Psoas muscle (tissue), 8 donors: ENCODE measurements around the gene IFNA14. TPM values are rescaled to one million over a fixed set of nuclear protein-coding genes. Genes with fewer than 3 reads are reported as not detected.
"Not testable (repeated sequence)": the region's sequence is repeated elsewhere in the genome, so short reads cannot be mapped to it uniquely, and the experiment has no call there.

ENCODE experiments used
- ATAC-seq, 4 donors: fragments of 200-7000 bp; cut with Tn5 transposase; one replicate each; pipeline ENCODE4 v1.9.1; 2020; ENCODE audit warnings: moderate library complexity in 3 of 4, mild to moderate bottlenecking in 2 of 4
- DNase-seq, 2 donors: peaks; one replicate each; pipeline ENCODE4 v3.0.0-alpha.2; 2020
- H3K27ac ChIP-seq: fragments of 200-600 bp; one replicate; pipeline ENCODE4 v1.8.0; 2022
- H3K27me3 ChIP-seq, 3 donors: fragments of 200-600 bp in 1 of 3; one replicate each; pipeline versions ENCODE4 v1.6.1 to v1.8.0; 2013 to 2022; ENCODE audit warnings: low read length in 2 of 3, mild to moderate bottlenecking in 2 of 3, moderate library complexity in 1 of 3; ENCODE audit not compliant: insufficient read depth in 3 of 3
- H3K36me3 ChIP-seq, 2 donors: fragments of 200-600 bp in 1 of 2; one replicate each; pipeline versions ENCODE4 v1.6.1 to v1.8.0; 2013 to 2022; ENCODE audit warnings: low read depth in 1 of 2, mild to moderate bottlenecking in 1 of 2, moderate library complexity in 1 of 2; ENCODE audit not compliant: insufficient read depth in 1 of 2
- H3K4me1 ChIP-seq: fragments of 200-600 bp; one replicate; pipeline ENCODE4 v1.8.0; 2022
- H3K4me3 ChIP-seq: fragments of 200-600 bp; one replicate; pipeline ENCODE4 v1.8.0; 2022; ENCODE audit warnings: mild to moderate bottlenecking
- H3K9me3 ChIP-seq: fragments of 200-600 bp; one replicate; pipeline ENCODE4 v1.8.0; 2022
- WGBS, 3 donors: extraction: QIAGEN DNeasy Blood & Tissue Kit; methylation state at CpG; one replicate each; pipeline versions ENCODE4 v1.1.6 to v1.1.7; 2013; 5-methylcytosine and 5-hydroxymethylcytosine counted together
- intact Hi-C, 2 donors: fragments of 100-400 bp; cut with DNase I; formaldehyde crosslinking; loops; one replicate each; pipeline versions ENCODE4 v1.11.0 to v1.14.2; 2022
- polyA plus RNA-seq, 3 donors: library from polyadenylated mRNA; stranded (reverse); fragments of 200-250 nt; gene quantifications; one replicate each; pipeline ENCODE4 v1.2.3, GENCODE V29; 2013
- total RNA-seq, 4 donors: library from RNA; stranded (reverse); fragmentation: NEBNext Ultra II Directional in 2 of 4; extraction: Animal tissue kit (Norgen Biotek cat#: 25700) in 2 of 4; gene quantifications; one replicate each; pipeline versions ENCODE4 v1.2.1 to v1.2.4, GENCODE V29; 2021 to 2023
- TF ChIP-seq, protein P1 (sequence below): fragments of 200-600 bp; IDR thresholded peaks from one replicate; pipeline ENCODE4 v1.8.0; 2022; ENCODE audit warnings: antibody characterized with exemption
- donor health status: healthy with polysubstance abuse.
- donor health status: DM: no; HTN: no; CAD: no; lungs with moderate emphysema.
- donor health status: Bipolar disorder and iron deficiency.
- donor health status: healthy.
- donor health status: DM: yes; HTN: yes; CAD: no.
- donor health status: DM: no; HTN: no; CAD: no.
- donor health status: DM: no; HTN: no; CAD: no.
- donor health status: DM: yes; HTN: yes; CAD: no.

Gene IFNA14
- total and polyA plus RNA-seq, 7 donors, result not detected

DNA sequence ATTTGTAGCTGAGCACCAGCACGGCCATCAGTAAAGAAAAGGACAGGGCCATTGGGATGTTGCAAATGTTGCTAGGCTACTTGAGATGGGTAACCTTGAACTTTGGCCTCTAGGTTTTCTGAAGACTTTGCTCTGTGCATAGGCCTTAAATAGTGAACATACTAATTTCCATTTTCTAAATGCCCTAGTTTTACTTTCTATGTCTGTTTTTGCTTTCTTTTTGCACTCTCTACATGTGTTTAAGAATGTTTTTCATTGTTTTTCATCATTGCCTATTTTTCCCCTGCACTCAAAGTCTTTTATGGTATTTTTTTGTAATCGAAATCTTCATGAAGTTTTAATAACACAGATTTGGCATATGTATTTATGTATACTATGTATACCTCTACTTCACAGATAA lies 11.7 kb downstream of the IFNA14 start, which contains the start of gene IFNA17:
IFNA17 (minus strand) TSS at position 101 of the 400 bp plus-strand sequence; CDS start at position 52, 49 bp downstream.
- no peaks in the 10 kb centered on the region for H3K36me3 ChIP-seq
- H3K27ac ChIP-seq, result no peak within 1 kb of the TSS
- no peaks in the 10 kb centered on the region for H3K27me3 ChIP-seq
- no peaks in the 10 kb centered on the region for H3K9me3 ChIP-seq
- intact Hi-C loops, result no loop called here
- H3K4me1 ChIP-seq, result no peaks in the 10 kb centered on the region
- TF ChIP-seq, protein P1, sequence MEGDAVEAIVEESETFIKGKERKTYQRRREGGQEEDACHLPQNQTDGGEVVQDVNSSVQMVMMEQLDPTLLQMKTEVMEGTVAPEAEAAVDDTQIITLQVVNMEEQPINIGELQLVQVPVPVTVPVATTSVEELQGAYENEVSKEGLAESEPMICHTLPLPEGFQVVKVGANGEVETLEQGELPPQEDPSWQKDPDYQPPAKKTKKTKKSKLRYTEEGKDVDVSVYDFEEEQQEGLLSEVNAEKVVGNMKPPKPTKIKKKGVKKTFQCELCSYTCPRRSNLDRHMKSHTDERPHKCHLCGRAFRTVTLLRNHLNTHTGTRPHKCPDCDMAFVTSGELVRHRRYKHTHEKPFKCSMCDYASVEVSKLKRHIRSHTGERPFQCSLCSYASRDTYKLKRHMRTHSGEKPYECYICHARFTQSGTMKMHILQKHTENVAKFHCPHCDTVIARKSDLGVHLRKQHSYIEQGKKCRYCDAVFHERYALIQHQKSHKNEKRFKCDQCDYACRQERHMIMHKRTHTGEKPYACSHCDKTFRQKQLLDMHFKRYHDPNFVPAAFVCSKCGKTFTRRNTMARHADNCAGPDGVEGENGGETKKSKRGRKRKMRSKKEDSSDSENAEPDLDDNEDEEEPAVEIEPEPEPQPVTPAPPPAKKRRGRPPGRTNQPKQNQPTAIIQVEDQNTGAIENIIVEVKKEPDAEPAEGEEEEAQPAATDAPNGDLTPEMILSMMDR, result no peak
- 66 to 79% (median 76%) methylated on average over 2 of the region's 2 CpGs for WGBS, 3 donors
- no peak within 1 kb of the TSS for H3K4me3 ChIP-seq
- ATAC-seq, result no peak
- no peak for DNase-seq

DNA sequence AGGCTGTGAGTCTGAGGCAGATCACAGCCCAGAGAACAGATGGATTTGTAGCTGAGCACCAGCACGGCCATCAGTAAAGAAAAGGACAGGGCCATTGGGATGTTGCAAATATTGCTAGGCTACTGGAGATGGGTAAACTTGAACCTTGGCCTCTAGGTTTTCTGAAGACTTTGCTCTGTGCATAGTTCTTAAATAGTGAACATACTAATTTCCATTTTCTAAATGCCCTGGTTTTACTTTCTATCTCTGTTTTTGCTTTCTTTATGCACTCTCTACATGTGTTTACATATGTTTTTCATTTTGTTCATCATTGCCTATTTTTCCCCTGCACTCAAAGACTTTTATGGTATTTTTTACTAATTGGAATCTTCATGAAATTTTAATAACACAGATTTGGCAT lies 22.6 kb downstream of the IFNA14 start, which contains the start of gene IFNA16:
IFNA16 (minus strand) TSS at position 101 of the 400 bp plus-strand sequence; CDS start at position 95, 6 bp downstream.
- DNase-seq, ATAC-seq, intact Hi-C loops, H3K9me3 ChIP-seq, H3K36me3 ChIP-seq, H3K27ac ChIP-seq, H3K4me1 ChIP-seq, H3K27me3 ChIP-seq, H3K4me3 ChIP-seq: not testable (repeated sequence)
- 78 to 92% (median 79%) methylated on average over 1 of the region's 1 CpG for WGBS, 3 donors

DNA sequence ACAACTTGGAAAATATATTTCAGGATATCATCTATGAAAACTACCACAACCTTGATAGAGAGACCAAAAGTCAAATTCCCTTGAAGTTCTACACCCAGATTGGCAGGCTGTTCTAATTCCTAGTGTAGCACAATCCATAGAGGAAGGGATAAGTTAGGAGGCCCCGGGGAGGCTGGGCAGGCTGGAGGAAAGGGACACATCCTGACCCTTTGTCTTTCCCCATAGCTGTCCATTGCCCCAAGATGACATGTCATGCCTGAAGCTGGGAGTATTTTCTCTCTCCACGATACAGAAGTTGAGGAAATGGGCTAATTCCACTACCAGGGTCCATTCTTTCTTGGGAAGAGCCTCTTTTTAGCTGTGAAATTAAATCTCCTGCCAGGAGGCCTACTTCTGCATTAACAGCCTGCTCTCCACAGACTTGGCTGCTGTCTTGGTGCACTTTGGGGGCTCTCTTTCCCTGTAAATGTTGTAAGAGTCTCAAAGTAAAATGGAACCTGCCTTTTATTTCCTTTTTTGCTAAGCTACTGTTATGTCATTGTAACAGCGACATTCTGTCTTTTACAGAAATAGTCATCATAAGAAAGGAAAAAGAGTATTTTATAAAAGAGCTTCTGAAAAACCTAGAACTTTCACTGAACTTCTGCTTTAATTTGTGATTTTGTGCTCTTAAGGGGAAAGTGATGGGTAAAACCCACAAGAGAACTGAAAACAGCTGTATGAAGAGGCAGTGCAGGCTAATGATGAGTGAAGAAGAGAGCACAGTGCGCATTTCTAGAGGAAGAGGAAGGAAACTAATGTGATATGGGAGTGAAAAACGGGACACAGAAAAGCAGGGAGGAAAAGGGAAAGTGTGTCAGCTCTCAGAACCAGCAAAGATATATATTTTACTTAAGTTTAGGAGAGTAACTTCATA lies 26.1 kb downstream of the IFNA14 start:
- H3K27me3 ChIP-seq, H3K4me1 ChIP-seq, H3K9me3 ChIP-seq, H3K4me3 ChIP-seq, H3K27ac ChIP-seq, intact Hi-C loops, DNase-seq, ATAC-seq, H3K36me3 ChIP-seq: not testable (repeated sequence)
- 29 to 37% (median 31%) methylated on average over 4 of the region's 5 CpGs for WGBS, 3 donors

DNA sequence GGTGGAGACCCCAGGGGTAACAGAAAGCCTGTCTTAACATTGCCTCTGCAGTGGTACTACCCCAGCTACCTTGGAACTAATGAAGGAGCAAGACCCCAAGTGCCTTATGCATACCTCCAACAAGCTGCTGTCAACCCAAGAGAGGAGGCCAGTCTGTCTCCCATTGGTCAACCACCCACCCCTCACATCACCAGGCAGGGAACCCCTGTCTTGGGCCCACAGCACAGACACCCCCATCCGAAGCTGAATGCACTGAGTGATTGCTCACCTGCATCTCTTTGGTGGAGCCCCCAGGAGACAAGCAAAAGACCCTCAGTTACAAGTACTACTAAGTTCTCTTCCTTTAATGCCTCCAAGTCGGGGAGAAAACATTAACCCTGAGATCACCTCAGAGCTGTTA lies 27.6 kb downstream of the IFNA14 start:
- H3K4me3 ChIP-seq, ATAC-seq, H3K9me3 ChIP-seq, H3K27me3 ChIP-seq, H3K27ac ChIP-seq, H3K36me3 ChIP-seq, H3K4me1 ChIP-seq, DNase-seq, intact Hi-C loops: not testable (repeated sequence)
- WGBS, 3 donors, result 56 to 75% (median 60%) methylated on average over 2 of the region's 2 CpGs

DNA sequence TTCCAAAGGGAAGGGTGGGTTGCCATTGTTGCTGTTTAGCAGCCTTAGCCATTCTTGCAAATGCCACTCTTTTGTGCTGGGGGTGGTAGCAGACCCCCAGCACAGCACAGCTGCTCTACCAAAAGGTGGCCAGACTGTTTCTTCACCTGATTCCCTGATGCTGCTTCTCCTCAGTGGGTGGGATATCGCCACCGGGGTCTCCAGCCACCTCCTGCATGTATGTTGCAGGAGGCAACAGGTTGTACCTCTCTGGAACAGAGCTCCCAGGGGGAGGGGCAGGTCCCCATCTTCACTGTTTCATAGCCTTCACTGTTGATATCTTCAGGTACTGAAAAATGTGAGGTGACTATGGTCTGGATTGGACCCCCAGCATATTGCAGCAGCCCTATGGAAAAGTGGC lies 29.0 kb downstream of the IFNA14 start:
- intact Hi-C loops, H3K4me3 ChIP-seq, ATAC-seq, H3K27me3 ChIP-seq, H3K4me1 ChIP-seq, H3K9me3 ChIP-seq, H3K36me3 ChIP-seq, DNase-seq, H3K27ac ChIP-seq: not testable (repeated sequence)
- WGBS, 3 donors, result 89 to 100% (median 93%) methylated on average over 2 of the region's 2 CpGs

DNA sequence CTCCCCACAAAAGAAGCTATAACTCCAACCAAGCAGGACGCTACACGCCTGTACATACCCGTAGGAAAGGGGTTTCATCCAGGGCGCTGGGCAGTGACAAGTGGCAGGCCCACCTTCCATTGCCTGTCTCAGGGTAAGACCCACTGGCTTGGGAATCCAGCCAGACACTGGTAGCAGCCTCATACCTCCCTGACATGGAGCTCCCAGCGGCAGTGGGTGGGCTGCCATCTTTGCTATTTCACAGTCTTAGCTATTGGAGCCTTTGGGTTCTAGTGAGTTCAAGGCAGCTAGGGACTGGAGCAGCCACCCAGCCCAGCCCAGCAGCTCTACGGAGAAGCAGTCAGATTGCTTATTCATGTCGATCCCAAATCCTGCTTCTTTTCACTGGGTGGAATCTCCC lies 29.5 kb downstream of the IFNA14 start:
- no peaks in the 10 kb centered on the region for H3K27me3 ChIP-seq
- ATAC-seq, result no peak
- H3K4me3 ChIP-seq, result no peak overlapping the region
- H3K4me1 ChIP-seq, result no peaks in the 10 kb centered on the region
- no peaks in the 10 kb centered on the region for H3K36me3 ChIP-seq
- WGBS, 3 donors, result 87 to 92% (median 90%) methylated on average over 7 of the region's 7 CpGs
- intact Hi-C loops, result no loop called here
- H3K27ac ChIP-seq, result no peak overlapping the region
- no peaks in the 10 kb centered on the region for H3K9me3 ChIP-seq
- no peak for DNase-seq
- TF ChIP-seq, protein P1, result no peak

DNA sequence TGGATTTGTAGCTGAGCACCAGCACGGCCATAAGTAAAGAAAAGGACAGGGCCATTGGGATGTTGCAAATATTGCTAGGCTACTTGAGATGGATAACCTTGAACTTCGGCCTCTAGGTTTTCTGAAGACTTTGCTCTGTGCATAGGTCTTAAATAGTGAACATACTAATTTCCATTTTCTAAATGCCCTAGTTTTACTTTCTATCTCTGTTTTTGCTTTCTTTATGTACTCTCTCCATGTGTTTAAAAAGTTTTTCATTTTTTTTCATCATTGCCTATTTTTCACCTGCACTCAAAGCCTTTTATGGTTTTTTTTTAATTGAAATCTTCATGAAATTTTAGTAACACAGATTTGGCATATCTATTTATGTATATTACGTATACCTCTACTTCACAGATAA lies 32.8 kb downstream of the IFNA14 start, which contains the start of gene IFNA10:
IFNA10 (minus strand) TSS at position 101 of the 400 bp plus-strand sequence; CDS start at position 55, 46 bp downstream.
- intact Hi-C loops, ATAC-seq, H3K9me3 ChIP-seq, H3K27me3 ChIP-seq, H3K4me3 ChIP-seq, DNase-seq, H3K4me1 ChIP-seq, H3K36me3 ChIP-seq, H3K27ac ChIP-seq: not testable (repeated sequence)
- WGBS, 3 donors, result 76 to 83% (median 80%) methylated on average over 3 of the region's 3 CpGs
